SHP77 (cell line): ENCODE data around the gene TRAF2.

Experiments
- DNase-seq, 2 experiments: peaks; one replicate each; lab custom pipeline; 2025; lab: John Stamatoyannopoulos, UW

Gene TRAF2

DNA sequence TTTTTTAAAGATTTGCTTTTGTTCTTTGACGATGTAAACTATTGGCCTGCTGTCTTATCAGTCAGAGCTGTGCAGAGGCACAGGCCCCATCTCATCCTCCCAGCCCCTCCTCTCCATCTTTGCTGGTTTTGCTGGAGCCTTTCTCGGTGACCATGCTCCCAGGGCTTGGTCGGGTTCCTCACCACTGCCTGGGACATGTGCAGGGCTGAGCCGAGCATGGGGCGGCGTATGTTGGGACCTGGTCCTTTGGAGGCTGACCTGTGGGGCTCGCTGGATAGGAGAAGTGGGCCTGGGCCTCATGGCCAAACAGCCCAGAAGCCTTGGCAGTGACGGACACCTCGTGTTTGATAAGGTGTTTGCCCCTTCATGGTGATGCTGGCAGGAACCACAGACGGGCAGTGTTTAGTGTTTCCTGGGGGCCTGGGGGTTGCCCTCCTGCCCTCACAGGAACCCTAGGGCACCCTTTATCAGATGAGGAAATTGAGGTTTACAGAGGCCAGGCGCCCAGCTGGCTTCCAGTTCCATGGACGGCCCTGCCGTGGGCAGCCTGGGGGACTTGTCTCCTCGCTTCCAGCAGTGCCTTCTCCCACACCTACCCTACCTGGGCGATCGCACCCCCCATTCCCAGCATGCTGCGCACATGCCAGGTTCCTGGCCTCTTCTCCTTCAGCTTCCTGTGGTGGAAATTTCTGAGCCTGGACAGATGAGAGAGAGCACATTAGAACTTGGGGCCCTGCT, 27.6 kb downstream of the TRAF2 start:
- no peak for DNase-seq

DNA sequence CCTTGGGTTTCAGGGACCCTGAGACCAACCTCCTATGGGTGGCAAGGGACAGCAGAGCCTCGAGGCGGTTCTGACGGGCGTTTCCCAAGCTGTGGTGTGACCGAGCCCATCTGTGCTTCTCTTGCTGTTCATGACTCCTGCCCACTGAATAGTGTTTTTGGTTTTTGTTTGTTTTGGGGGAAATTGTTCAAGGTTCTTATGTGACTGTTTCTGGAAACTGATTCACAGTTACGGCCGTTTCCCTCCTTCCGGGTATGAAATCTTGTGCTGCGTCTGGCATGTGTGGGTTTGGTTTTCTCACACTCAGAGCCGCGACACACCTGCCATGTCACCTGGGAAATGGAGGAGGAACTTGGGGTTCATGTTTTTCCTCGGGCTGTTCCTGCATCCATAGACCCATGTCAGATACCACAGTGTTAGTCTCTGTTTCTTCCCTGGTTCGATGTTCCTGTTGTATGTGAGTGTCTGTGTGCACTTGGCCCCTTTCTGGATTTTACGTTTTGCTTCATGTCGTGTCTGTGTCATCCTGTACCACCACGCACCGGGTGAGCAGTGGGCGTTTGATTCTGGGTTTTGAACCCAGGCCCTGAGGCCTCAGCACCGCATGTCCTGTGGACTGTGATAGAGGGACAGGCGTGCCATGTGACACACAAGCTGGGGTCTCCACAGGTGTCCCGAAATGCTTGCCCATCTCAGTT, 29.5 kb downstream of the TRAF2 start:
- DNase-seq: no peak

DNA sequence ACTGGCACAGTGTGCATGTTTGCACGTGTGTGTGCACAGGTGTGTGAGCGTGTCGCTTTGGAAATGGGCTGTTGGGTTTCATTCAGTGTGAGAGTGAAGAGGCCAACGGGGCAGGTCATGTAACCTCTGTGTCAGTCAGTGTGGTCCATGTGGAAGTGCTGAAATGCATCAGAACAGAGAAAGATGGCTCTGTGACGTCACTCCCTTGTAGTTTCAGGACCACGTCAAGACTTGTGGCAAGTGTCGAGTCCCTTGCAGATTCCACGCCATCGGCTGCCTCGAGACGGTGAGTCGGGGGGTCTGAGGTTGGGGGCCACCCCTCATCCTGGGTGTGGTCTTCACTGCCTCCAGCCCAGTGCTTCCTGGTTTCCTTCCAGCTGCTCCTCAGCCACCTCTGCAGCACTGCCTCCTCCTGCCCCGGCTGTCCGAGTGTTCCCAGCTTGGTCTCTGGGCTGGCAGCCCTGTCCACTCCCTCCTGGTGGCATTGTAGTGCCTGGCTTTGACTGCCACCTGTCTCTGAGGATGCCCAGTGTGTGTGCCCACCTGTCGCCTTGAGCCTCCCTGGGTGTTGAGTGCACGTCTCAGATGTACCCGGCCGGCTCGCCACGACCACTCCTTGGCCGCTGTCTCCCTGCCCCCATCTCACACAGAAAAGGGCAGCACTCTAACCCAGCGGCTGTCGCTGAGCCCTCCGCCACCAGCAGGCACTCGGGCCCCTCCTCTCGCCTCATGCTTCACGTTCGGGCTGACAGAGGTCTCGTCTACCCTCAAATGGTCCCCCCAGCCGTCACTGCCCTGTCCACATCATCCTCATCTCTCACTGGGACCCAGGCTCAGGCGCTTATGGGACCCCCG, 30.2 kb downstream of the TRAF2 start:
- no peak for DNase-seq

DNA sequence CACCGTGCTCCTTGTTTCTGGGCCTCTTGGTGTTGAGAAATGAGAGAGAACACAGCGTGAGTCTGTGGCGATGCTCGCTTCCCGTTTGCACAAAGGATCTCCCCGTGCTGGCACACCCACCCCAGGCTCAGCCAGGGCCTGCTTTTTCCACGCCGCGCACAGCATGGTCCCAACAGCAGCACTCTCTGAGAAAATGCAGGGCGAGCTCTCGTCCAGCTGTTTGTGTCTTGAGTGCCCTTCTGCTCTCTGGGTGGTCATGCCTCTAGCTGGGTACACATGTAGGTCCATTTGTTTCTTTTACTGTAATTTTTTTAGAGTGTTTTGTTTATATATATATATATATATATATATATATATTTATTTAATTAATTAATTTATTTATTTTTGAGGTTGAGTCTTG, 31.6 kb downstream of the TRAF2 start:
- no peak for DNase-seq

DNA sequence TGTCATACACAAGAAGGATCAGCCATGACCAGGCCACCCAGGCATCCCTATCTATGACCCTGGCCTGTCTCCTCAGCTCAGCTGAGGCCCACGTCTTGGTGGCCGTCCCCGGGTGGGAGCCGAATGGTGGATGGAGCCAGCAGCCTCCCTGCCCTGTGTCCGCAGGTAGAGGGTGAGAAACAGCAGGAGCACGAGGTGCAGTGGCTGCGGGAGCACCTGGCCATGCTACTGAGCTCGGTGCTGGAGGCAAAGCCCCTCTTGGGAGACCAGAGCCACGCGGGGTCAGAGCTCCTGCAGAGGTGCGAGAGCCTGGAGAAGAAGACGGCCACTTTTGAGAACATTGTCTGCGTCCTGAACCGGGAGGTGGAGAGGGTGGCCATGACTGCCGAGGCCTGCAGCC, 33.8 kb downstream of the TRAF2 start:
- no peak for DNase-seq

DNA sequence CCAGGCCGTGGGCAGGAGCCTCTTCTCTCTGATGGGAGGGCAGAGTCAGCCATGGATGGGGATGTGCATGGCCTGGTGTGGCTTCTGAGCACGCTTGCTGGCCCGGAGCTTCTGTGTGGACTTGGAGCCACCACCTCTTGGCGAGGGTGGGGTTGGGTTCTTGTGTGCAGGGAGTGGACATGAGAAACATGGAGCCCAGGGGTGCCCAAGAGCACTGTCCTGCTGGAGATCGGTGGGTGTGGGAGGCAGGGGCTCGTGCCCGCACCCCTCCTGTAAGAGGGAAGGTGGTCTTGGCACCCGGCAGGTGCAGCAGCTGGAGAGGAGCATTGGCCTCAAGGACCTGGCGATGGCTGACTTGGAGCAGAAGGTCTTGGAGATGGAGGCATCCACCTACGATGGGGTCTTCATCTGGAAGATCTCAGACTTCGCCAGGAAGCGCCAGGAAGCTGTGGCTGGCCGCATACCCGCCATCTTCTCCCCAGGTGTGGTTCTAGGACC, 34.5 kb downstream of the TRAF2 start:
- no peak for DNase-seq

DNA sequence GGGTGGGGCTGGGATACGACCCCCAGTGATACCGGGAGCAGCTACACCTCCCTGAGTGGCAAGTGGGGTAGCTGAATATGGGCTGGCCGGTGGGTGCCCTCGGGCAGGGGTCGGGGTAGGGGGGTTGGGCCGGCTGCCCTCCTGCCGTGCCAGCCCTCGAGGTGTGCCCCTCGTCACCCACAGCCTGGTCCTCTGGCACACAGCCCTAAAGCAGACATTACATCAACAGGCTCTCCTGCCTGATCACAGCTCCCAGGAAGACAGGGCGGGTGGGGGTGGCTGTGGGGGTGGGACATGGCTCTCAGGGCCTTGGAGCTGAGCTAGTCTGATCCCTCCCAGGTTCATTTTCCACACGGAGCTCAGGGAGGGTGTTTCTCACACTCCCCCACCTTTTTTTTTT, 35.0 kb downstream of the TRAF2 start:
- DNase-seq: no peak

DNA sequence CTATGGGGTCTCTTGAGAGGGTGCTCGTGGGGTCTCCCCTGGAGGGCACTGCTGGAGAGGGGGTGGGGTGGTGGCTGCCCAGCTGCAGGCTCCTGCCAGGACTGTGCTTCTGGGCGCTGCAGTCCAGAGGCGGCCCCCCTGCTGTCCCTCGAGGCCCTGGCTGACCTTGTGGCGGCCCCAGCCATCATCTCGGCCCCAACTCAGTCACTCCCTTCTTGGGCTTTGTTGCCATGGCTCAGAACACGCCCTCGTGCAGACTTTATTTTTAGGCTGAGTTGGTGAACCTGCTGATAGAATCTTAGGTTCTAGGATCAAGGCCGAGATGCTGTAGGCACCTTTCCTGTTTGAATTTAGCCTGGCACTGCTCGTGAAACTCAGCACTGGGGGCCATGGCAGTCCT, 35.4 kb downstream of the TRAF2 start:
- DNase-seq: no peak

DNA sequence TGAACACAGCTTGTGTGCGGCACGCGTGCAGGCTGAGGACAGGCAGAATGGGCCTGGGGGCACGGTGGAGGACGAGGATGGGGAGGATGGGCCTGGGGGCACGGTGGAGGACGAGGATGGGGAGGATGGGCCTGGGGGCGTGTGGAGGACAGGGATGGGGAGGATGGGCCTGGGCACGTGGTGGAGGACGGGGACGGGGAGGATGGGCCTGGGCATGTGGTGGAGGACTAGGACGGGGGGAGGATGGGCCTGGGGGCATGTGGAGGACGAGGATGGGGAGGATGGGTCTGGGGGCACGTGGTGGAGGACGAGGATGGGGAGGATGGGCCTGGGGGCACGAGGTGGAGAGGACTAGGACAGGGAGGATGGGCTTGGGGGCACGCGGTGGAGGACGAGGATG, 36.2 kb downstream of the TRAF2 start:
- no peak for DNase-seq

DNA sequence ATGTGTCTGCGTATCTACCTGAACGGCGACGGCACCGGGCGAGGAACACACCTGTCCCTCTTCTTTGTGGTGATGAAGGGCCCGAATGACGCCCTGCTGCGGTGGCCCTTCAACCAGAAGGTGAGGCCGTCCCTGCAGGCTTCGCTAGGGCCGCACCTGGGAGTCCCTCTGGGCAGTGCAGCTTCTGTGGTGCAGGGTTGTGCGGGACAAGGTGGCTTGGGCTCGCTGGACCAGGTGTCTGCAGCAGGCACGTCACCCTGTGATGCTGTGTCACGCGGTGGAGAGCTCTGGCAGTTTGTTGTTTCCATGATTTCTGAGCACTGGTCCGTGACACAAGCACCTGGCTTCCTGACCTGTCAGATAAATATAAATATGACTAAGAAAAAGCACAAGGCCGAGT, 37.6 kb downstream of the TRAF2 start:
- peak; percentile 20 to 50 for DNase-seq

DNA sequence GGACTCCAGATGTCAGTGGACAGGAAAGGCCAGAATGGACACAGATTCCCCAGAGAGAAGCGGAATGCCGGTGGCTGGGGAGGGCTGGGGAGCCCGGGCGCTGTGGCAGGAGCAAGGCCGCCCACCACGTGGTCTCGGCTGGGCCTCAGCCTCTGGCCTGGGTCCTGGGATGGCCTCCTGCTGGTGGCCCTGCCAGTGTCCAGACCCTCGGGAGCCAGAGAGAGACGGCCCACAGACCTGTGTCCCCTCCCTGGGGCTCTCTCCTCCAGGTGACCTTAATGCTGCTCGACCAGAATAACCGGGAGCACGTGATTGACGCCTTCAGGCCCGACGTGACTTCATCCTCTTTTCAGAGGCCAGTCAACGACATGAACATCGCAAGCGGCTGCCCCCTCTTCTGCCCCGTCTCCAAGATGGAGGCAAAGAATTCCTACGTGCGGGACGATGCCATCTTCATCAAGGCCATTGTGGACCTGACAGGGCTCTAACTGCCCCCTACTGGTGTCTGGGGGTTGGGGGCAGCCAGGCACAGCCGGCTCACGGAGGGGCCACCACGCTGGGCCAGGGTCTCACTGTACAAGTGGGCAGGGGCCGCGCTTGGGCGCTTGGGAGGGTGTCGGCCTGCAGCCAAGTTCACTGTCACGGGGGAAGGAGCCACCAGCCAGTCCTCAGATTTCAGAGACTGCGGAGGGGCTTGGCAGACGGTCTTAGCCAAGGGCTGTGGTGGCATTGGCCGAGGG, 39.3 kb downstream of the TRAF2 start:
- DNase-seq: no peak

DNA sequence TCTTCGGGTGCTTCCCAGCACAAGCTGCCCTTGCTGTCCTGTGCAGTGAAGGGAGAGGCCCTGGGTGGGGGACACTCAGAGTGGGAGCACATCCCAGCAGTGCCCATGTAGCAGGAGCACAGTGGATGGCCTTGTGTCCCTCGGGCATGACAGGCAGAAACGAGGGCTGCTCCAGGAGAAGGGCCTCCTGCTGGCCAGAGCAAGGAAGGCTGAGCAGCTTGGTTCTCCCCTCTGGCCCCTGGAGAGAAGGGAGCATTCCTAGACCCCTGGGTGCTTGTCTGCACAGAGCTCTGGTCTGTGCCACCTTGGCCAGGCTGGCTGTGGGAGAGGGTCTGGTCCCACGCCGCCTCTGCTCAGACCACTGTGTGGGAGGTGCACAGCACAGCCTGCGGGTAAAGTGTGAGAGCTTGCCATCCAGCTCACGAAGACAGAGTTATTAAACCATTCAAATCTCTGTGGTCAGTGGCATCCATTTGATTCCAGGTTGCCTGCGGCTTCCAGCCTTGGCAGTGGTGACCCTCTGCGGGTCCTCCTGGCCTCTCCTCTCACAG, 39.9 kb downstream of the TRAF2 start:
- no peak for DNase-seq

DNA sequence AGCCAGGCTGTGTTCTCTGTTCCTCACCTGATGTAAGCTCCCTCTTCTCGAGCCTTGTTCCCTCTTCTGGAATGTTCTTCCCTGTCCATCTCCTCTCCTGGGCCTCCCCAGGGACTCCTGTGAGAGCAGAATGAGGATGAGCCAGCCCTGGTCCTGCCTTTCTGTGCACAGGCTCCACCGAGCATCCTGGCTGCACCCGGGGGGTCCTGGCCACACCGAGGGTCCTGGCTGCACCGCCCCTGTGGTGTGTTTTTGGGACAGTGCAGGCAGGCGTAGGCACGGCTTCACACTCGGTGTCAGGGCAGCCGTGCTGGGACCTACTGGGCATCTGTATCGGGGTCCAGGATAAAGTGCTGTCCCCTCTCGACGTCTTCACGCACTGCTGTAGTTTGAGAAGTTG, 40.4 kb downstream of the TRAF2 start:
- DNase-seq: no peak

DNA sequence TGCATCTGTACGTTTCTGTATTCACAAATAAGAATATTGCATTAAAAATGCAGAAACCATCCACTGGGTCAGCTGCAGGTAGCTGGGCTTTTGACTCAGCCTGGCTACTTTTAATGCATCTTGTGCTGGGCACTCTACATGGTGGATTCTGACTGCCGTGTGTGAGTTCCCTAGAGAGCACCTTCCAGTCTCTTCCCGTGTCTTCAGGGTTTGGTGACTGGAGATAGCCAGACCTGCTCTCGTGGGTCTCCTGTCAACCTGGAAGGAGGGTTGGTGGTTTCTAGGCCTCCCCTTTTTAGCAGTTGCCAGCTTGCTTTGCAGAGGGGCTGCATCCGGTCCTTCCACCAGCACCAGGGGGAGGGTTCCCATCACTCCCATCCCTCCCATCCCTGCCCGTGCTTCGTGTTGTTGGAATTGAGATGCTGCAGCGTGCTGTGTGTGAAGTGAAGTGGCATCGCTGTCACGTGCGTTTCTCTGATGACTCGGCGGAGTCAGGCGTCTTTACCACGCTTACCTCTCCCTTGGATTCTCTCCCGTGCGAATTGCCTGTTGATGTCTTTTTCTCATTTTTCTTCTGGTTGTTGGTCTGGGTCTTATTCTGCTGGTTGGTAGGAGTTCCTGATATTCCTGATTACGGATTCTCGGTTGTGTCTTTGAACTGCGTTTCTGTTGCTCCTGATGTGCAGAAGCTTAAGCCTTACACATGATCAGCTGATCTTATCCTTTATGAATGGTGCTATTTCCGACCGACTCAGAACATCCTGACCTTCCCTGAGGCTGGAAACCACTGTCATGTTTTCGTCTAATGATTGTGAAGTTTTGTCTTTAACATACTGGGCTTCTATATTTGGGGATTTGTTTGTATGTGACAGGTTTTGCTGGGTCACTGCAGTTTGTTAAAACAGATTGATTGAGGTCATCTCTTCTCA, 41.3 kb downstream of the TRAF2 start:
- DNase-seq: no peak

DNA sequence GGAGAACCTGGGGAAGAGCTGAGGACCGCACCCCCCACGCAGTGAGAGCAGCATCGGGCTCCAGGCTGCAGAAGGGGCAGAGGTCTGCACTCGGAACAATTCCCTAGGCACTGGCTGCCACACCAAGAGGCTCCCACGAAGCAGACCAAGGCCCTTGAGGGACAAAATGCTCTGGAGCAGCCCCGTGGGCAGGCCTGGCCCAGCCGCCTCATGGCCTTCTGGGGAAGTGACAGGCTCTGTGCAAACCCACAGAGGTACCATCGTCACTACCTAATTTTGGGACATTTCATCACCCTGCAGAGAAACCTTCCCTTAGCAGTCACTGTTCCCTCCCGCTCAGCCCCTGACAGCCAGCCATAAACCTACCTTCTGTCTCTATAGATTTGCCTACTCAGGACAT, 42.3 kb downstream of the TRAF2 start:
- DNase-seq: no peak

DNA sequence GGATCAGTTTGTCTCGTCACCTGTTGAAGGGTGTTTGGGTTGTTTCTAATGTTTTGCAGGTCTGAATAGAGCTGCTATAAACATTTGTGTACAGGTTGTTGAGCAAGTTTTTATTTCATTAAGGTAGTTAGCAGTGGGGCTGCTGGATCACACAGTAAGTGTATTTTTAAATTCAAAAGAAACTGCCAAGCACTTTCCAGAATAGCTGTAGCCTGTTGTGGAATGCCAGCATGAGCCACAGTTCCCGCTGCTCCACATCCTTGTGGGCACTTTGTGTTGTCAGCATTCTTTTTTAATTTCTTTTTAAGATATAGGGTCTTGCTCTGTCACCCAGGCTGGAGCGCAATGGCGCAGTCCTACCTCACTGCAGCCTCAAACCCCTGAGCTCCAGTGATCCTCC, 43.7 kb downstream of the TRAF2 start:
- no peak for DNase-seq

DNA sequence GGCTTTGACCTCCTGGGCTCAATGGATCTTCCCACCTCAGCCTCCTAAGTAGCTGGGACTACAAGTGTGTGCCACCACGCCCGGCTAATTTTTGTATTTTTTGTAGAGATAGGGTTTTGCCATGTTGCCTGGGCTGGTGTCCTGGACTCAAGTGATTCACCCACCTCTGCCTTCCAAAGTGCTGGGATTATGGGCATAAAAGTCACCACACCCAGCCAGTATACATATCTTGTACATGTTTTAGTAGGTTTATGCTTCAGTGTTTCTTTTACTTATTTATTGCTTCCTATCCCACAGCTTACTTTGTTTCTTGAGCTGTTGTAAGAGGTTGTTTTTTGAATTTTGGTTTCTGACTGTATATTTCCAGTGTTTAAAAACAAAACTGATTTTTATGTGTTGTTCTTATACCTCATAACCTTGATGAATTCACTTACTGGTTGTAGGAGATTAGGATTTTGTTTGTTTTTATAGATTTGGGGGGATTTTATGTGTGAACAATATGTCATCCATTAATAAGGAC, 45.4 kb downstream of the TRAF2 start:
- no peak for DNase-seq

DNA sequence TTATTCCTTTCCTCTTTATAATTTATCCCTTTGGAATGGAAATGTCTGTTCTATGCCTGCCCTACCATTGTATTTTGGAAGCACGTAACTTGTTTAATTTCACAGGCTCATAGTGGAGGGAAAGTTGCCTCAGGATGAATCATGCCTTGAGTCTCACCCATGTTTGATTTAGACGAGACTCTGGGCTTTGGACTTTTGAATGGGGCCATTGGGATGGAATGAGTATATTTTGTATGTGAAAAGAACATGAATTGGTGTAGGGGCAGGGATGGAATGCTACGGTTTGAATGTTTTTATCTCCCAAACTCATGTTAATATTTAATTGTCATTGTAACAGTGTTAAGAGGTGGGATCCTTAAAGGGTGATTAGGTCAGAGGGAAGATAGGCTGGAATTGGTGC, 48.0 kb downstream of the TRAF2 start:
- DNase-seq: no peak

DNA sequence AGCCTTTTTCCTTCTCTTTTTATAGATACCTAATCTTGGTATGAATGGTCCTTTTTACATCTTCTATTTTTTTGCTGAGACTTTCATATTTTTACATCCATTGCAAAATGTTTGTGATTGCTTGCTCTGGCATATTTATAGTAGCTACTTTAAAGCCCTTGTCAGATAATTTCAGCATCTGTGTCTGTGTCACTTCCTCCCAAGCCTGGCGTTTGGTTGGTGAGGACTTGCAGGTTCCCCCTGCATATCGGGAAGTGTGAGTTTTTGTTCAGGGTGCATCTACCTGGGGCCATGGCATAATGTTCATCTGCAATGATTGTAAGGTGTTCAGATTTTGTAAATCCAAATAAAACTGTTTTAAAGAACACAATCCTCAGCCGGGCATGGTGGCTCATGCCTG, 49.3 kb downstream of the TRAF2 start:
- no peak for DNase-seq

DNA sequence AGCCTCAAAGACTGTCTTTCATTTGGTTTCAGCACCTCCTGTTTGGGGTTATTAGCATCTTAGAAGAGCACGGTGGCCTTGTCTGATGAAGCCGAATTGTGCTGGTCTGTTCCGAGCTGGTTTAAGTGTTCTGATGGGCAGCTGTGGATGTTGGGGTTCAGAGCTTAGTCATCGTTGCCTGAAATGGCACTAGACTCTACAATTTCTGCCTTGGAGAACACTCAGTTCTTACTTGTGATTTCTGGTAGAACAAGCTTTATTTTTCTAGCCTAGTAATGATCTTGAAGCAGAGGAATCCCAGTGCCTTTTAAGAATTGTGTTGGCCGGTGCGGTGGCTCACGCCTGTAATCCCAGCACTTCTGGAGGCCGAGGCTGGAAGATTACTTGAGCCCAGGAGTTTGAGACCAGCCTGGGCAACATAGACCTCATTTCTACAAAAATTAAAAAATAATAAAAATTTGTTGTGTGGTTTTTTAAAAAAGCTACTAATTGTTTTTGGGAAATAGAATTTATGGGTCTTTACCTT, 50.4 kb downstream of the TRAF2 start:
- DNase-seq: no peak
